Measurements from ENCODE around the gene ADM2. TPM values are rescaled to one million over a fixed set of nuclear protein-coding genes. Genes with fewer than 3 reads are reported as not detected.

Gene ADM2
- total and polyA plus RNA-seq, 2 experiments from 2014 or later: 0.10 to 0.39 TPM

DNA sequence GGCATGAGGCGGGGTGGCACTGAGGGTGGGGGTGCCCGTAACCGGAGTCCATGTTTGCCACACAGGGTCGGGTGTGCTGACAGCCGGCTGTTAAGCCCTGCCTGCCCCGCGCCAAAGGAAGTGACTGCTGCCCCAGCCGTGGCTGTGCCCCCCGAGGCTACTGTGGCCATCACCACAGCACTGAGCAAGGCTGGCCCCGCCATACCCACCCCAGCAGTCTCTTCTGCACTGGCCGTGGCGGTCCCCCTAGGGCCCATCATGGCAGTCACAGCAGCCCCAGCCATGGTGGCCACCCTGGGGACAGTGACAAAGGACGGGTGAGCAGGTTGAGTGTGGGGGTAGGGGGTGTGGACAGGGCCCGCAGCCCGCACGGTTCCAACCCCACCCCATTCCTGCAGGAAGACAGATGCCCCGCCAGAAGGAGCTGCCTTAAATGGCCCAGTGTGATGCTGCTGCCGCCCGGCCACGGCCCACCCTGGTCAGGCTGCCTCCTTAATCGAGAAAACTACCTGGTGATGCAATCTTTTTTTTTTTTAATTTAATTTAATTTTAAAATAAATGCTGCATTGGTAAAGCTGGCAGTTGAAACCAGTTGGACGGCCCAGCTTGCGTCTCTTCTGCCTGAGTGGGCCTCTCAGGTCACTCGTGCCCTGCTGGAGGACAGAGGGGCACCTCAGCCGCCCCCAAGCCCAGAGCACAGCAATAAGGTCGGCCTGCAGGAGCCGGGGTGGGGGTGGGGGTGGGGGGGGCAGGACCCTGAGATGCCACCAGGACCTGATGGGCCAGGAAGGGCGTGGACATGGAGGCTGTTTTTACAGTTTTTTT lies 37.3 kb upstream of the ADM2 start:
- no peaks in the 10 kb centered on the region for H3K9me3 ChIP-seq (ENCODE audit: low read depth)
- H3K4me3 ChIP-seq: no peak overlapping the region
- DNase-seq (ENCODE audit: low read depth in 1 of 2, low spot score in 1 of 2): no peak
- TF ChIP-seq, protein P1, sequence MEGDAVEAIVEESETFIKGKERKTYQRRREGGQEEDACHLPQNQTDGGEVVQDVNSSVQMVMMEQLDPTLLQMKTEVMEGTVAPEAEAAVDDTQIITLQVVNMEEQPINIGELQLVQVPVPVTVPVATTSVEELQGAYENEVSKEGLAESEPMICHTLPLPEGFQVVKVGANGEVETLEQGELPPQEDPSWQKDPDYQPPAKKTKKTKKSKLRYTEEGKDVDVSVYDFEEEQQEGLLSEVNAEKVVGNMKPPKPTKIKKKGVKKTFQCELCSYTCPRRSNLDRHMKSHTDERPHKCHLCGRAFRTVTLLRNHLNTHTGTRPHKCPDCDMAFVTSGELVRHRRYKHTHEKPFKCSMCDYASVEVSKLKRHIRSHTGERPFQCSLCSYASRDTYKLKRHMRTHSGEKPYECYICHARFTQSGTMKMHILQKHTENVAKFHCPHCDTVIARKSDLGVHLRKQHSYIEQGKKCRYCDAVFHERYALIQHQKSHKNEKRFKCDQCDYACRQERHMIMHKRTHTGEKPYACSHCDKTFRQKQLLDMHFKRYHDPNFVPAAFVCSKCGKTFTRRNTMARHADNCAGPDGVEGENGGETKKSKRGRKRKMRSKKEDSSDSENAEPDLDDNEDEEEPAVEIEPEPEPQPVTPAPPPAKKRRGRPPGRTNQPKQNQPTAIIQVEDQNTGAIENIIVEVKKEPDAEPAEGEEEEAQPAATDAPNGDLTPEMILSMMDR (IDR thresholded peaks at IDR 0.05; ENCODE audit: low read depth, low read length): no peak
- H3K36me3 ChIP-seq: peaks cover 20% of the 10 kb centered on the region
- no peaks in the 10 kb centered on the region for H3K4me1 ChIP-seq (ENCODE audit: low read depth)
- no peak overlapping the region for H3K27ac ChIP-seq
- H3K27me3 ChIP-seq: no peaks in the 10 kb centered on the region

DNA sequence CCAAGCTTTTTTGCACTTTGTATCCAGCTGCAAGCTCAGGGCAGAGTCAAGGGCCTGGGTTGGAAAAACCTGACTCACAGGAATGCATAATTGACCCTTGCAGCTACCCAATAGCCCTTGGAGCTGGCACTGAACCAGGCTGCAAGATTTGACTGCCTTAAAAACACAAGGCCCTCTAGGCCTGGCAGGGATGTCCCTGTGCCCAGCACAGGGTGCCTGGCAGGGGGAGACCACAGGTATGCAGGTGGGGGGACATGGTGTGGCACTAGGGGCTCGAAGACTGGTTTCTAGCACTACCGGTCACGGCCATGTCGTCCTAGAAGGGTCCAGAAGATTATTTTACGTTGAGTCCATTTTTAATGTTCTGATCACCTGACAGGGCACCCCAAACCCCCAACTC lies 36.7 kb upstream of the ADM2 start:
- Histone ChIP-seq H3K4me1 (ENCODE audit: low read depth) (no peaks in the 10 kb centered on the region), H3K36me3 (peaks cover 17% of the 10 kb centered on the region), H3K9me3 (ENCODE audit: low read depth) (no peaks in the 10 kb centered on the region), H3K4me3 (no peak overlapping the region), H3K27ac (peak overlapping the region; percentile 54), H3K27me3 (no peaks in the 10 kb centered on the region)
- DNase-seq (ENCODE audit: low read depth in 1 of 2, low spot score in 1 of 2): peak; percentile 12 to 71
- TF ChIP-seq, protein P1 (IDR thresholded peaks at IDR 0.05; ENCODE audit: low read depth, low read length): no peak

DNA sequence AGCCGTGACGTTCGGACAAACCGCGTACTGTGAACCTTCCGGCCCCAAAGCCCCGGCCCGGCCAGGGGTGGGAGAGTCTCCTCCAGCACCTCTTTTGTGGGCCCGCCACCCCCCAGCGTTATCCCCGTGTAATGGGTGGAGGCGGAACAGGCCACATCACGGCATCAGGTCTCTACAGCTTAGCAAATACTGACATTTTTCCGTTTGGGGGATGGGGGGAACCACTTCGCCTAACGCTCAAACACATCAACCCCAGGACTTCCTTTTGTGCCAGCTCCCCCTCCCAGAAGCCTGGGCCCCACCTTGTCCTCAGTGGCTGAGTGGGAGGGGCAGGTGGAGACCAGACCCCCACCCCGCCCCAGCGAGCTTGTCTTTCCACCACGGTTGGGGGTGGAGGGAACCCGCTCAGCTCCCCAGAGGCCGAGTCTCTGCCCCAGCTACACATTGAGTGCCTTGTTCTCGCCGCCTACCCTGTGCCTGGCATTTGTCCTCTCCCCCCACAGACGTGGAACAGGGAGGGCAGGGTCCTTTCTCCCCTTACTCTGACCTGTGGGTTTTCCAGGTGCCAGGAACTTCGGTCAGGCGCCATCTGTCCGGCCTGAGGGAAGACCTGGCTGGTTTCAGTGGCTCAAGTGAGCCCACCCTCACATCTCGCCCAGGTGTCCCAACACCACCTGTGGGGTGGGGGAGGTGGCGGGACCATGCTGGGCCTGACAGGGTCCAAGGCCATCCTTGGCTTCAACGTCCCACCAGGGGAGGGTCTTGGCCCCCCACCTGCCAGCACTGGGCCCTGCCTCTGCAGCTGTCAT lies 36.1 kb upstream of the ADM2 start:
- no peaks in the 10 kb centered on the region for H3K4me1 ChIP-seq (ENCODE audit: low read depth)
- no peak overlapping the region for H3K4me3 ChIP-seq
- H3K27ac ChIP-seq: peak overlapping the region; percentile 54
- DNase-seq (ENCODE audit: low read depth in 1 of 2, low spot score in 1 of 2): no peak
- TF ChIP-seq, protein P1 (IDR thresholded peaks at IDR 0.05; ENCODE audit: low read depth, low read length): no peak
- H3K36me3 ChIP-seq: peaks cover 15% of the 10 kb centered on the region
- H3K9me3 ChIP-seq (ENCODE audit: low read depth): no peaks in the 10 kb centered on the region
- no peaks in the 10 kb centered on the region for H3K27me3 ChIP-seq

DNA sequence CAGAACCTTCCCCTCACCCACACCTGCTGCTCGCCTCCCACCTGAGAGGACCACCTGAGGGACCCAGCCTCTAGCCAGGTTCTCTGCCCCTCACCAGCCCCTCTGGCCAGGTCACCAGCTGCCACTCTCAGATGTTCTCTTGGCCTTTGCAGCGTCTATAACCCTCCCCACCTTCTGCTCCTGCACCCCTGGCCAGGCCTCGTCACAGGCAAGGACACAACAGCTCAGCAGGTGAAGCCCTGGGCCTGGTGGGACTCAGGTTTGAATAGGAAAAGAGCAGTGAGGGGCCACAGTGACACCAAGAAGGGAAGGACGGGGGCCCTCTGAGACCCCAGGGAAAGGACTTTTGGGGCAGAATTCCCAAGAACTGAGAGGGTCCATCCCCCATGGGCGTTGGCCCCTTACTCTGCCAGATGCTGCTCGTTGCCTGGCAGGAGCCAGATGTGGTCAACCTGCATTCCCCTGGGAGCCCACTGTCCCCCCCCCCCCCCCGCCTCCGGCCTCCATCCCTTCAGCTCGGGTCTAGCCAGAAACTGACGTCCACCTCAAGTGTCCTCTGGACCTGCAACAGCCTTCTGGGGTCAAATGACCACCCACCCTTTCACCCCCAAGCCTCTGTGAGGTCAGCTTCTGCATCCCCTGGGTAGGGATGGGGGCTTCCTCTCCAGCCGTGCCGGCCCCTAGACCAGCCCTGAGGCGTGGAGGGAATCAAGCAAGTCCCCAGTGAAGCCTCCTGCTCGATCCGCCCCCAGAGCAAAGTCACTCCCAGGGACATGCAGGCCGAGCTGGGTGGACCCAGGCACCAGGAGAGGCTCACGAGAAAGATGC lies 35.2 kb upstream of the ADM2 start:
- Histone ChIP-seq H3K27ac (no peak overlapping the region), H3K9me3 (ENCODE audit: low read depth) (no peaks in the 10 kb centered on the region), H3K4me1 (ENCODE audit: low read depth) (no peaks in the 10 kb centered on the region), H3K4me3 (no peak overlapping the region), H3K27me3 (no peaks in the 10 kb centered on the region), H3K36me3 (peaks cover 14% of the 10 kb centered on the region)
- TF ChIP-seq, protein P1 (IDR thresholded peaks at IDR 0.05; ENCODE audit: low read depth, low read length): no peak
- no peak for DNase-seq (ENCODE audit: low read depth in 1 of 2, low spot score in 1 of 2)

Measured in cardiac muscle cell (in vitro differentiated cells and primary cell).